B cell (primary cell): ENCODE measurements around the gene KCNQ5. TPM values are rescaled to one million over a fixed set of nuclear protein-coding genes. Genes with fewer than 3 reads are reported as not detected.

ENCODE experiments used
- ATAC-seq: fragments of 200-7000 bp; cut with Tn5 transposase; one replicate; pipeline ENCODE4 v1.10.0; 2021; ENCODE audit warnings: low read depth, mild to moderate bottlenecking, moderate number of reproducible peaks, moderate library complexity
- CTCF ChIA-PET: fragments of 350-600 bp; sonication (Branson Sonifier 250); formaldehyde crosslinking; loops from one replicate; lab custom pipeline; 2021; ENCODE audit warnings: antibody characterized with exemption, inconsistent platforms; lab: Charles Lee
- POLR2A ChIA-PET: fragments of 350-600 bp; sonication (Branson Sonifier 250); formaldehyde crosslinking; loops from one replicate; lab custom pipeline; 2021; ENCODE audit warnings: antibody characterized with exemption; lab: Charles Lee
- DNase-seq: peaks from one replicate; pipeline ENCODE4 v3.0.0; 2013
- H2AFZ ChIP-seq: 2 replicates; pipeline ENCODE4 v1.6.1; 2012; ENCODE audit warnings: mild to moderate bottlenecking, low read depth, low read length; ENCODE audit not compliant: insufficient read depth, poor library complexity, severe bottlenecking
- H3K27ac ChIP-seq, 2 donors: 1 replicate in 1 of 2; 2 replicates in 1 of 2; pipeline ENCODE4 v1.5.1; 2012 to 2013; ENCODE audit warnings: low read length in 2 of 2, mild to moderate bottlenecking in 2 of 2, moderate library complexity in 1 of 2
- H3K27me3 ChIP-seq, 4 experiments: fragments of 200-600 bp in 1 of 4; sonication (generic) in 1 of 4; replicated peaks in 1 of 4; 1 replicate in 2 of 4; 2 replicates in 2 of 4; pipeline versions ENCODE4 v1.6.1 to v1.7.0; 2013 to 2016; ENCODE audit warnings: low read length in 3 of 4, mild to moderate bottlenecking in 2 of 4, mixed read lengths in 1 of 4, moderate library complexity in 1 of 4; ENCODE audit not compliant: insufficient read depth in 4 of 4, control insufficient read depth in 3 of 4; ENCODE audit errors: control extremely low read depth in 1 of 4
- H3K36me3 ChIP-seq, 2 experiments: replicated peaks in 1 of 2; 1 replicate in 1 of 2; 2 replicates in 1 of 2; pipeline versions ENCODE4 v1.6.1 to v1.7.1; 2013; ENCODE audit warnings: low read length in 1 of 2; ENCODE audit not compliant: insufficient read depth in 2 of 2, control insufficient read depth in 1 of 2; ENCODE audit errors: control extremely low read depth in 1 of 2, extremely low read depth in 1 of 2
- H3K4me1 ChIP-seq, 2 donors: fragments of 200-600 bp in 1 of 2; sonication (generic) in 1 of 2; 1 replicate in 1 of 2; 2 replicates in 1 of 2; pipeline versions ENCODE4 v1.5.1 to v1.6.1; 2013 to 2017; ENCODE audit warnings: low read length in 2 of 2; ENCODE audit not compliant: control insufficient read depth in 2 of 2, insufficient read depth in 2 of 2
- H3K4me2 ChIP-seq: replicated peaks from 2 replicates; pipeline ENCODE3; 2012; ENCODE audit warnings: mild to moderate bottlenecking, low read depth, low read length; ENCODE audit not compliant: poor library complexity, severe bottlenecking
- H3K4me3 ChIP-seq, 5 experiments: fragments of 200-600 bp in 1 of 5; sonication (generic) in 1 of 5; 1 replicate in 3 of 5; 2 replicates in 2 of 5; pipeline versions ENCODE4 v1.5.1 to v1.7.0; 2011 to 2016; ENCODE audit warnings: low read length in 4 of 5, mild to moderate bottlenecking in 4 of 5, low read depth in 2 of 5, control low read depth in 1 of 5, moderate library complexity in 1 of 5; ENCODE audit not compliant: insufficient read depth in 1 of 5; ENCODE audit errors: control extremely low read depth in 1 of 5, extremely low read depth in 1 of 5
- H3K79me2 ChIP-seq: fragments of 200-600 bp; sonication (generic); one replicate; pipeline ENCODE4 v1.6.0; 2016; ENCODE audit warnings: low read length; ENCODE audit not compliant: control insufficient read depth, insufficient read depth
- H3K9ac ChIP-seq: fragments of 200-600 bp; sonication (generic); 2 replicates; pipeline ENCODE4 v1.6.1; 2017; ENCODE audit warnings: mild to moderate bottlenecking, low read length, moderate library complexity
- H3K9me3 ChIP-seq, 3 donors: one replicate each; pipeline versions ENCODE4 v1.6.1 to v1.7.1; 2013; ENCODE audit warnings: low read length in 2 of 3; ENCODE audit not compliant: control insufficient read depth in 2 of 3, insufficient read depth in 1 of 3; ENCODE audit errors: control extremely low read depth in 1 of 3
- H4K20me1 ChIP-seq: 2 replicates; pipeline ENCODE4 v1.6.0; 2012; ENCODE audit warnings: mild to moderate bottlenecking, low read length; ENCODE audit not compliant: insufficient read depth, control insufficient read depth, poor library complexity, severe bottlenecking
- H3K27ac Mint-ChIP-seq: one replicate; pipeline ENCODE4 v1.8.0; 2021; ENCODE audit warnings: mixed read lengths
- H3K27me3 Mint-ChIP-seq: one replicate; pipeline ENCODE4 v1.8.0; 2021; ENCODE audit warnings: mixed read lengths
- H3K4me1 Mint-ChIP-seq: one replicate; pipeline ENCODE4 v1.8.0; 2021; ENCODE audit warnings: mixed read lengths
- H3K4me3 Mint-ChIP-seq: one replicate; pipeline ENCODE4 v1.8.0; 2021; ENCODE audit warnings: mixed read lengths
- H3K9me3 Mint-ChIP-seq: one replicate; pipeline ENCODE4 v1.8.0; 2022; ENCODE audit warnings: mixed read lengths; ENCODE audit not compliant: insufficient read depth
- EZH2 ChIP-seq: IDR thresholded peaks from 2 replicates; pipeline ENCODE4 v1.6.1; 2012; ENCODE audit warnings: borderline replicate concordance, low read depth, mild to moderate bottlenecking, moderate library complexity, low read length; ENCODE audit not compliant: insufficient read depth, poor library complexity, severe bottlenecking
- WGBS: methylation state at CpG from one replicate; pipeline ENCODE4 v1.1.5; 2013; ENCODE audit warnings: missing lambda C conversion rate; ENCODE audit not compliant: insufficient coverage; 5-methylcytosine and 5-hydroxymethylcytosine counted together
- intact Hi-C: fragments of 100-400 bp; cut with micrococcal nuclease; formaldehyde crosslinking; loops from one replicate; pipeline ENCODE4 v1.10.0; 2022
- polyA plus RNA-seq: library from polyadenylated mRNA; depleted of rRNA; stranded (reverse); fragments of >200 nt; gene quantifications from 2 replicates; pipeline ENCODE4 v1.2.3, GENCODE V29; 2012
- total RNA-seq, 2 donors: library from RNA; stranded (reverse); fragments of 120-200 nt in 1 of 2; gene quantifications; 1 replicate in 1 of 2; 2 replicates in 1 of 2; pipeline versions ENCODE4 v1.2.3 to v1.2.4, GENCODE V29; 2013 to 2022
- TF ChIP-seq, protein P1 (sequence below): fragments of 200-600 bp; IDR thresholded peaks from one replicate; pipeline ENCODE4 v1.8.0; 2022; ENCODE audit warnings: antibody characterized with exemption, mild to moderate bottlenecking

The KCNQ5 gene
- total and polyA plus RNA-seq, 2 donors (not counting 1 experiment from before 2014, with no cell fraction given), result 2.3 to 9.4 TPM

DNA sequence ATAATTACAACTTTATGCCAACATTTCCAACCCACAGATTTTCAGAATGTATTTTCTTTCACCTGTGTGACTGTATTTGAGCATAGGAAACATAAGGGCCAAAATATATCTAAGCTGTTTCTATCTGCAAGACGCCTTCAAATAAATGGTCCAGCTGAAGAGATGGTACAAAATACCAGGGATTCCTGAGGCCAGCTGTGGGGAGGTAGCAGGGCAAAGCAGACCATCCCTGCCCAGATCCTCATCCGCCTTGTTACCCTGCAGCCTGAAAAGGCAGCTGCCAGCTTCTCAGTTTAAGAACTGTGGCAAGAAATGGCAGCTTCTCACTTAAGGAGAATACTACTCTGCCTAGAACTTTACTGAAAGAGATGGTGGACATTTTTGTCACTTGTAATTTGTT, 460.1 kb downstream of the KCNQ5 start:
- ATAC-seq, result no peak
- Mint-ChIP-seq H3K9me3 (no peaks in the 10 kb centered on the region), H3K4me1 (no peaks in the 10 kb centered on the region), H3K4me3 (no peak overlapping the region), H3K27ac (no peak overlapping the region), H3K27me3 (no peaks in the 10 kb centered on the region)
- no peak for DNase-seq
- Histone ChIP-seq H2AFZ (no peak overlapping the region), H4K20me1 (no peaks in the 10 kb centered on the region), H3K4me2 (no peak overlapping the region), H3K4me3 (no peak overlapping the region), H3K79me2 (no peaks in the 10 kb centered on the region), H3K9ac (no peak overlapping the region), H3K27me3 (no peaks in the 10 kb centered on the region), H3K4me1 (no peaks in the 10 kb centered on the region), H3K27ac (no peak overlapping the region), H3K36me3 (no peaks in the 10 kb centered on the region), H3K9me3 (no peaks in the 10 kb centered on the region)
- intact Hi-C loops, result no loop called here
- WGBS, result 100% methylated on average over 2 of the region's 2 CpGs
- POLR2A ChIA-PET, result no interaction called here
- TF ChIP-seq EZH2, result no peak
- TF ChIP-seq, protein P1, sequence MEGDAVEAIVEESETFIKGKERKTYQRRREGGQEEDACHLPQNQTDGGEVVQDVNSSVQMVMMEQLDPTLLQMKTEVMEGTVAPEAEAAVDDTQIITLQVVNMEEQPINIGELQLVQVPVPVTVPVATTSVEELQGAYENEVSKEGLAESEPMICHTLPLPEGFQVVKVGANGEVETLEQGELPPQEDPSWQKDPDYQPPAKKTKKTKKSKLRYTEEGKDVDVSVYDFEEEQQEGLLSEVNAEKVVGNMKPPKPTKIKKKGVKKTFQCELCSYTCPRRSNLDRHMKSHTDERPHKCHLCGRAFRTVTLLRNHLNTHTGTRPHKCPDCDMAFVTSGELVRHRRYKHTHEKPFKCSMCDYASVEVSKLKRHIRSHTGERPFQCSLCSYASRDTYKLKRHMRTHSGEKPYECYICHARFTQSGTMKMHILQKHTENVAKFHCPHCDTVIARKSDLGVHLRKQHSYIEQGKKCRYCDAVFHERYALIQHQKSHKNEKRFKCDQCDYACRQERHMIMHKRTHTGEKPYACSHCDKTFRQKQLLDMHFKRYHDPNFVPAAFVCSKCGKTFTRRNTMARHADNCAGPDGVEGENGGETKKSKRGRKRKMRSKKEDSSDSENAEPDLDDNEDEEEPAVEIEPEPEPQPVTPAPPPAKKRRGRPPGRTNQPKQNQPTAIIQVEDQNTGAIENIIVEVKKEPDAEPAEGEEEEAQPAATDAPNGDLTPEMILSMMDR, result no peak
- CTCF ChIA-PET, result no interaction called here

- H3K9me3 Mint-ChIP-seq, result no peaks in the 10 kb centered on the region
Observed at GRCh38 chr6:73083886-73084285, 462.0 kb downstream of the KCNQ5 start.

More at GRCh38 chr6:73083886-73084285, 462.0 kb downstream of the KCNQ5 start:
- DNase-seq (no peak), ATAC-seq (no peak)
- TF ChIP-seq, protein P1, result no peak
- TF ChIP-seq EZH2, result no peak
- no peaks in the 10 kb centered on the region for H3K4me1 Mint-ChIP-seq
- no peak overlapping the region for H3K4me3 Mint-ChIP-seq
- Histone ChIP-seq H3K79me2 (no peaks in the 10 kb centered on the region), H3K4me3 (no peak overlapping the region), H4K20me1 (no peaks in the 10 kb centered on the region), H3K36me3 (peaks cover 0 to 2% of the 10 kb centered on the region in 2 experiments), H2AFZ (no peak overlapping the region), H3K9ac (no peak overlapping the region), H3K27ac (no peak overlapping the region), H3K4me1 (no peaks in the 10 kb centered on the region), H3K27me3 (no peaks in the 10 kb centered on the region), H3K4me2 (no peak overlapping the region), H3K9me3 (no peaks in the 10 kb centered on the region)
- no peaks in the 10 kb centered on the region for H3K27me3 Mint-ChIP-seq
- CTCF ChIA-PET, result no interaction called here
- POLR2A ChIA-PET, result no interaction called here
- intact Hi-C loops, result no loop called here
- no CpG with 5 or more reads among the region's 3 CpGs for WGBS
- H3K27ac Mint-ChIP-seq, result no peak overlapping the region
